SH-SY5Y (cell line): Measurements from ENCODE around the gene DNAH8.

Experiments used
- GATA2 ChIP-seq: IDR thresholded peaks from 2 replicates; pipeline ENCODE4 v1.6.1; 2011; ENCODE audit warnings: mild to moderate bottlenecking, low read depth, low read length
- GATA3 ChIP-seq: IDR thresholded peaks from 2 replicates; pipeline ENCODE4 v1.6.1; 2011; ENCODE audit warnings: low read depth, mild to moderate bottlenecking, low read length, moderate library complexity

Gene DNAH8

DNA sequence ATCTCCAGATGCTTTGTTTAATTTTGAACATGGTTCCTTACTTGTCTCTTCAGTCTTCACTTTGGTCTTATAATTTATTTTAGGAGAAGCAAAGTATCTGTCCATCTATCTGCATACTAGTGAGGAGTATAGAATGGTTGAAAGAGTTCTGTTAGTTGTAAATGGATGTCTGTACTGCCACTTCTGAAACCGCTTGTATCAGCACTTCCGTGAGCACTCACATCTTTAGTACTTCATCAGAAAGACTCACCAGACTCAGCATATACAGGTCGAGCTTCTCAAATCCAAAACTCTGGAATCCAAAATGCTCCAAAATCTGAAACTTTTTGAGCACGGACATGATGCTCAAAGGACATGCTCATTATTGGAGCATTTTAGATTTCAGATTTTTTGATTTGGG is 191.5 kb downstream of the DNAH8 start:
- TF ChIP-seq GATA3 (no peak), GATA2 (no peak)

DNA sequence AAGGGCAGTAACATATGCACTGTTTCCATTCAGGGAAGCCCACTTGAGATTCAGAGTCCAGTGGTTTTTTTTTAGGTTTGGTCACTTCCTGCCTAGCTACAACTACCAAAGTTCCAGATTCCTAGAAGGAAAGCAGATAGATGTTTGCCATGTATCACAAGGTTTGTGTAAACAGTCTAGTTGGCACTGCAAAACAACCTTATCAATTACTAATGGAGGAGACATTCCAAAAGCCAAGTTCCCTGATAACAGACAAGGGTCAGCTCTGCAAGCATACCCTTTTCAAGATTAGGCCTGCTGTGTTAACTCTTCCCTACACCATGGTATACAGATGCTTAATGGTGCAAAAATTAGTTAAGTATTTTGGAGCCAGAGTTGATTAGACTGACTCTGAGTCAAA is 192.2 kb downstream of the DNAH8 start:
- TF ChIP-seq GATA3 (no peak), GATA2 (no peak)

DNA sequence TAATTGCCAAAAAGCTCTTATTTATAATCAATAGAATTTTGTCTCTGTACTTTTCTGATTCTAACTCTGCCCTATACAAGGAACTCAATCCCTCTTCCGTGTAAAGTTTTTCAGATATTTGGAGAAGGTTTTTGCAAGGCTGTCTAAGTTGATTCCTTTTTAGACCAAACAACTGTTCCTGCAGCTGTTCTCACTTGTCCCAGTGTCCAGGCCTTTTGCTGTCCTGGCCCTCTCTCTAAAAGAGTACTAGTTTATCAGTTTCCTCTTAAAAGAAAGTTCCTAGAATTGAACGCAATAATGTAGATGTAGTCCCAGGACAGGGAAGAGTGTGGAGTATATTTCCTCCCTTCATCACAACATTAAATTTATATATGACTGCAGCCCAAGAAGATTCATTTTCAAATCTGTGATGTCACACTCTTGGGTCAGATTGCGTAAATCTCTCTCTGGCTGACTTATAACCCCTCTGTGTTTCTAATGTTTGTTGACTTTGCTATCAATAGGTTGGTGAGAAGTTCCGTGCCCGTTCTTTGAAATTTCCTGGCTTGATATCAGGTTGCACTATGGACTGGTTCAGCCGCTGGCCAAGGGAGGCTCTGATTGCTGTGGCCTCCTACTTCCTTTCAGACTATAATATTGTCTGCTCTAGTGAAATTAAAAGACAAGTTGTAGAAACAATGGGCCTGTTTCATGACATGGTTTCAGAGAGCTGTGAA is 194.1 kb downstream of the DNAH8 start:
- TF ChIP-seq GATA3 (no peak), GATA2 (no peak)

- no peak for TF ChIP-seq GATA2
- no peak for TF ChIP-seq GATA3
These were observed 195.1 kb downstream of the DNAH8 start for GRCh38 chr6:38910207-38910606.

- TF ChIP-seq GATA2 = no peak
- no peak for TF ChIP-seq GATA3
These were observed 197.3 kb downstream of the DNAH8 start for GRCh38 chr6:38912378-38912777.

DNA sequence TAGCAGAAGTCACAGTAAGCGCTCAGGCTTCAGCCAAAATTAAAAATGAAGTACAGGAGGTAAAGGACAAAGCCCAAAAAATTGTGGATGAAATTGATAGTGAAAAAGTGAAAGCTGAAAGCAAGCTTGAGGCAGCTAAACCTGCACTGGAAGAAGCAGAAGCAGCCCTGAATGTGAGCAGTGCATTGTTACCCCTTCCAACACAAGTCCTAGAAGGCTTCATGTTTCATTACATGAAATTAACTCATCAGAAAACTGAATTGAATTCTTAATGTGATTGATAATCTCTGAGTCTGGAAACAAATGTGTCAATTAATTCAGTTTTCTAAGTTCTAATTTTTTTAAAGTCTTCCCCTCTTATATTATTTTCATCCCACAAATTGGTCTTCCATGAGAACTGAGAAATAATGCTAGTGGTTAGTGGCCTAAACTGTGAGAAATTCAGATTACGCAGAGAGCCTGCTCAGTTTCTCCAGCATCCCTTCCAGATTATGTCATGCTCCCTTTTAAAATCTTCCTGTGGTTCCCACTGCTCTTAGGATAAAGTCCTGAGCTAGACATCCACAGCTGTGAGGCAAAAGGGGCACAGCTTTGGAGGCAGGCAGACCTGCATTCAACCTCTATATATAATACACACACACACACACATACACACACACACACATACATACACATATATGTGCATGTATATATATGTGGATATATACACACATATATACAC is 200.3 kb downstream of the DNAH8 start:
- TF ChIP-seq GATA3 (no peak), GATA2 (no peak)

GRCh38 chr6:38924791-38925509 is 209.8 kb downstream of the DNAH8 start:
- TF ChIP-seq GATA2 = no peak
- no peak for TF ChIP-seq GATA3

DNA sequence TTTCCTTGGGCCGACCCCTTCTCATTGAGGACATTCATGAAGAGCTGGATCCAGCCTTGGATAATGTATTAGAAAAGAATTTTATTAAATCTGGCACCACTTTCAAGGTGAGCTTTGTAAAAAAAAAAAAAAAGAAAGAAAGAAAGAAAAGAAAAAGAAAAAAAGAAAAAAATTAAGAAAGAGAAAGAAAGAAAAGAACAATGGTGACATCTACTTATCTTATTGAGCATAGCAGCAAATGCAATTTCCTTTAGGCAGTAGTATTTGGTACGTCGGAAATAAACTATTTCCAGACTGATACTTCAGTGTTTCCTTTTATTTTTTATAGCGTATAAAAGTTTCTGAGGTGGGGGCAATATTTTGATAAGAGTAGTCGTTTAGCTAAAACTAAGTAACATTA is 214.4 kb downstream of the DNAH8 start:
- no peak for TF ChIP-seq GATA2
- TF ChIP-seq GATA3 = no peak

DNA sequence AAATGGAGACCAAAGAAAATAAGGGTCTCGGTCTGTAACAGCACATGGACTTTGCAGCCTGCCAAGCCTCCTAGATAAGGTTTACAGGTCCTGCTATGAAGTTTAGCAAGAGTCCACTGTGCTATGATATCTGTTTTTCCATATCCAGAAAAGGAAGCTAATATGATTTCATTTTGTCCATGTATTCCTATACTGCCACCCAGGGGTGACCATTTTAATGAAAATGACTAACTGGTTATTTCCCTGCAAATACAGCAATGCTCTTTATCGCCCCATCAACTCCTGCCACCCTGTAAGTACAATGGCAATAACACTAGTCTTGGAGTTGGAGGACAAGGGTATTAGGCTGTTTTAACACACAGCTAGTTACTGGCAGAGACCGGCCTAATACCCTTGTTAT is 218.3 kb downstream of the DNAH8 start:
- TF ChIP-seq GATA2 (no peak), GATA3 (peak; percentile 26; the same call in 1 of the 2 replicates)

GRCh38 chr6:38935051-38935450 is 219.9 kb downstream of the DNAH8 start:
- no peak for TF ChIP-seq GATA2
- no peak for TF ChIP-seq GATA3

DNA sequence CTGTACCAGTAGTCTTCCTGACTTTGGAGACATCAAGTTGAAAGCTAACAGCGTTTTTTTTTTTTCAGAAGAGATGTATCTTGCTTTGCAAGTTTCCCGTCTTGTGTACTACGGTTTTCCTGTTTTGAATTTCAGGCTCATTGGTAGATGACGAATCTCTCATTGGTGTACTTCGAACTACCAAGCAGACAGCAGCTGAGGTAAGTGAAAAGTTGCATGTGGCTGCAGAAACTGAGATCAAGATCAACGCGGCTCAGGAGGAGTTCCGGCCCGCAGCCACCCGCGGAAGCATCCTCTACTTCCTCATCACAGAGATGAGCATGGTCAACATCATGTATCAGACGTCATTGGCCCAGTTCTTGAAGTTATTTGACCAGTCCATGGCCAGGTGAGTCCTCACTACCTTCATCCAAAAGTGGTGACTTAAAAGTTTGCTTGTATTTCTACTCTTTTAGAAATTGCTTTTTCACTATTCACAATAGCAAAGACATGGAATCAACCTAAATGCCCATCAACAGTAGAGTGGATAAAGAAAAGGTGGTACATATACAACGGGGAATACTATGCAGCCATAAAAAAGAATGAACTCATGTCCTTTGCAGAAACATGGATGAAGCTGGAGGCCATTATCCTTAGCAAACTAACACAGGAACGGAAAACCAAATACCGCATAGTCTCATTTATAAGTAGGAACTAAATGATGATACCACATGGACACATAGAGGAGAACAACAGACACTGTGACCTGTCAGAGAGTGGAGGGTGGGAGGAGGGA is 222.9 kb downstream of the DNAH8 start:
- TF ChIP-seq GATA2 (no peak), GATA3 (no peak)

- no peak for TF ChIP-seq GATA3
- no peak for TF ChIP-seq GATA2
These were observed 223.6 kb downstream of the DNAH8 start for GRCh38 chr6:38938741-38939140.

GRCh38 chr6:38942442-38942841 is 227.3 kb downstream of the DNAH8 start:
- no peak for TF ChIP-seq GATA3
- TF ChIP-seq GATA2 = no peak

DNA sequence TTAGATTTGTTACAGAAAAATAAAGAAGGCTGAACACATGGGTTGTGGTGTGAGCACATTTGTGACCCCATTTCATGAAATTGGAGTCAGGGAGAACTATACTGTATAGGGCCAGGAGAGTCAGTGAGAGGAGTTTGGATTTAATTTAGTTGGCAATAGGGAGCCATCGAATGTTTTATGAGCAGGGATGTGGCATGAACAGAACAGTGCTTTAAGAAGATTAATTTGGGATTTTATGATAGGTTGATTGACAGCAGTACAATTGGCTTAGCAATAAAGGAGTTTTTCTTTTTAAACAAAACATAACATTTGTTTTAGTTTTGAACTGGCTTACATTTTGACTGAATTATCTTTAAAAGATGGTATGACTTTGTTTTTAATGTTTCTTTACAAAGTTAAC is 227.9 kb downstream of the DNAH8 start:
- no peak for TF ChIP-seq GATA3
- TF ChIP-seq GATA2 = no peak

DNA sequence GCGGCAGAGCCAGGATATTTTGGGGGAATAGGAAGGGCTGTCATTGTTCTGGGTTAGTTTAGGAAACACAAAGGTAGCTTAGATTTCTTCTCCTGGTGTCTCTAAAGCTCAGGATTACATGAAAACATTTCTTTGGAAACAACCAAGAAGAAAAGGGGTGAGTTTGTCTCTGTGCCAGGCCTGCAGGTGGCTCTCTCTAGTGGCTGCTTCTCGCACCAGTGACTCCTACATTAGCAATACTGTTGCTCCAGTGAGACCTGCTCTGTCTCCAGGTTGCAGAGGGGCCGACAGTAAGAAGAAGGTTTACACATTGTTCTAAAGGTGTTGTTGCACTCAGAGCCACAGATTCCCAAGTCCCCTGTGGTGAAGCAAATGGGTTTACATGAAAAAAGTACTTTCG is 228.9 kb downstream of the DNAH8 start:
- TF ChIP-seq GATA3 (no peak), GATA2 (no peak)
